MCF 10A (cell line): ENCODE data around the gene LINGO4. TPM values are rescaled to one million over a fixed set of nuclear protein-coding genes. Genes with fewer than 3 reads are reported as not detected.

ENCODE experiments used
- BruUV-seq: library from RNA; stranded (reverse); fragments of 400-500 nt; replicated peaks from 2 replicates; lab custom pipeline; 2021; lab: Mats Ljungman, UMichigan
- CTCF ChIA-PET: fragments of 300-600 bp; sonication (Branson Sonifier 250); formaldehyde crosslinking; extraction: SDS; loops from one replicate; lab custom pipeline; 2021; ENCODE audit warnings: antibody characterized with exemption, inconsistent platforms; lab: Yijun Ruan, JAX
- POLR2A ChIA-PET: fragments of 300-600, 350-650 bp; sonication (Branson Sonifier 250); formaldehyde crosslinking; extraction: SDS; loops from one replicate; lab custom pipeline; 2020; ENCODE audit warnings: antibody characterized with exemption, inconsistent platforms; lab: Yijun Ruan, JAX
- DNase-seq: peaks from one replicate; pipeline ENCODE4 v3.0.0-alpha.2; 2018; ENCODE audit not compliant: unreplicated experiment
- H3K27ac Mint-ChIP-seq: one replicate; pipeline ENCODE4 v1.8.0; 2022; ENCODE audit warnings: mild to moderate bottlenecking, low read depth, mixed read lengths; ENCODE audit not compliant: unreplicated experiment
- H3K27me3 Mint-ChIP-seq: one replicate; pipeline ENCODE4 v1.8.0; 2022; ENCODE audit warnings: mixed read lengths; ENCODE audit not compliant: insufficient read depth, unreplicated experiment
- H3K36me3 Mint-ChIP-seq: one replicate; pipeline ENCODE4 v1.8.0; 2022; ENCODE audit warnings: mild to moderate bottlenecking, moderate library complexity, mixed read lengths; ENCODE audit not compliant: insufficient read depth, unreplicated experiment
- H3K4me1 Mint-ChIP-seq: one replicate; pipeline ENCODE4 v1.8.0; 2022; ENCODE audit warnings: mixed read lengths; ENCODE audit not compliant: insufficient read depth, unreplicated experiment
- H3K4me3 Mint-ChIP-seq: one replicate; pipeline ENCODE4 v1.8.0; 2022; ENCODE audit warnings: mild to moderate bottlenecking, moderate library complexity, mixed read lengths; ENCODE audit not compliant: unreplicated experiment
- H3K9me3 Mint-ChIP-seq: one replicate; pipeline ENCODE4 v1.8.0; 2022; ENCODE audit warnings: mixed read lengths; ENCODE audit not compliant: unreplicated experiment
- intact Hi-C: fragments of 100-400 bp; cut with micrococcal nuclease; formaldehyde crosslinking; loops from 2 replicates; pipeline ENCODE4 v1.14.1; 2022
- total RNA-seq: library from RNA; stranded (reverse); gene quantifications from 2 replicates; pipeline ENCODE4 v1.2.3, GENCODE V29; 2022
- TF ChIP-seq, protein P1 (sequence below): fragments of 200-600 bp; IDR thresholded peaks from one replicate; pipeline ENCODE4 v1.8.0; 2022; ENCODE audit warnings: antibody characterized with exemption, mild to moderate bottlenecking; ENCODE audit not compliant: unreplicated experiment

The LINGO4 gene
- total RNA-seq, 1 experiment from 2014 or later = not detected

DNA sequence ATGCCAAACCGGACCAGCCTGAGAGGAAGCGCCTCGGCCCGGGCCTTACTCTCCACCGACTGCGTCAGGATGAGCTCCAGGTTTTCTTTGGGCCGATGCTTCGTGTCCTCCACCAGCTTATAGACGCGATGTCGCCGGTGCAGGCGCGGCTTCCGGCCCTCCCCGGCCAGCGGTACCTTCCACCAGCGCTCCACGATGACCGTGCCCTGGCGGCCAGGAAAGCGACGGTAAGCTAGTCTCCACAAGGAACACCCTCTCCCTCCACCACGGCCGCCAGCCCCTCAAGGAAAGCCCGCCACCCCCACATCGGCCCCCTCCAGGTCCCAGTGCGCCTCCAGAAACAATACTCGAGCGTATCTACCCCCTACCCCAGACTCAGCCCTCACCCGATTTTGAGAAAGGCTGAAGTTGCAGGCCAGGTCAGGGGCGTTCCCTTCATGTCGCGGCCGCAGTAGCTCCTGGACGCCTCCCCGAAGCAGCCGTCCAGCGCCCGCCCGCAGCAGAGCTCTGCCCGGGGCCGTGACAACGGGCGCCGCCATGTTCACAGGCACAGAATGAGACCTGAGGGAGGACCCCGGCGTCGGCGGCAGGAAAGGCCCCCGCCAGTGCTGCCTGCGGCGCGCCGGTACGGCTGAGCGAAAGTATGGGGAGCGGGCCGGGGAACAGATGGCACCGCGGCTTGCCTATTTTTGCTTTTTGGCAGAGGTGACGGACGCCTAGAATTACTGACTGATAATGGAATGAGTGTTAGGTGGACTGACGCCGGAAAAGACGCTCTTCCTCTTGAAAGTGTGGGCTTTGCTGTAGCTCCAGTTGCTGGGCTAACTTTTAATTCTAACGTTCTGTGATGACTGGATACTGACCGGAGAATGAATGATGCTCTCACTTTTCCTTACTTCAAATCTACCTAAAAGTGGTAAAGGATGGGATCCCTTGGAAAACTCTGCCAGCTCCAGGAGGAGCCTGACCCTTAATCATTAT is 42.0 kb downstream of the LINGO4 start, which contains the start of gene MRPL9:
MRPL9 (minus strand) TSS at position 556 of the 981 bp plus-strand sequence; CDS start at position 539, 17 bp downstream.
- DNase-seq = peak; percentile 84
- intact Hi-C loops = loop anchor here (1.0 kb wide), 3 partner anchors 27 to 73 kb away; partner anchors contain the start of gene TDRKH
- BruUV-seq = no TSS peak

GRCh38 chr1:151760597-151761385 is 44.4 kb downstream of the LINGO4 start:
- no peaks in the 10 kb centered on the region for H3K9me3 Mint-ChIP-seq
- peak overlapping the region; percentile 61 for H3K27ac Mint-ChIP-seq
- TF ChIP-seq, protein P1, sequence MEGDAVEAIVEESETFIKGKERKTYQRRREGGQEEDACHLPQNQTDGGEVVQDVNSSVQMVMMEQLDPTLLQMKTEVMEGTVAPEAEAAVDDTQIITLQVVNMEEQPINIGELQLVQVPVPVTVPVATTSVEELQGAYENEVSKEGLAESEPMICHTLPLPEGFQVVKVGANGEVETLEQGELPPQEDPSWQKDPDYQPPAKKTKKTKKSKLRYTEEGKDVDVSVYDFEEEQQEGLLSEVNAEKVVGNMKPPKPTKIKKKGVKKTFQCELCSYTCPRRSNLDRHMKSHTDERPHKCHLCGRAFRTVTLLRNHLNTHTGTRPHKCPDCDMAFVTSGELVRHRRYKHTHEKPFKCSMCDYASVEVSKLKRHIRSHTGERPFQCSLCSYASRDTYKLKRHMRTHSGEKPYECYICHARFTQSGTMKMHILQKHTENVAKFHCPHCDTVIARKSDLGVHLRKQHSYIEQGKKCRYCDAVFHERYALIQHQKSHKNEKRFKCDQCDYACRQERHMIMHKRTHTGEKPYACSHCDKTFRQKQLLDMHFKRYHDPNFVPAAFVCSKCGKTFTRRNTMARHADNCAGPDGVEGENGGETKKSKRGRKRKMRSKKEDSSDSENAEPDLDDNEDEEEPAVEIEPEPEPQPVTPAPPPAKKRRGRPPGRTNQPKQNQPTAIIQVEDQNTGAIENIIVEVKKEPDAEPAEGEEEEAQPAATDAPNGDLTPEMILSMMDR = no peak
- ChIA-PET CTCF (interaction anchor here (0.6 to 2.6 kb wide), 6 partner anchors 76 to 420 kb away, joined by 3 to 16 read pairs (median 3); no protein-coding TSS in a partner anchor), POLR2A (interaction anchor here (0.7 to 1.6 kb wide), 5 partner anchors 11 to 85 kb away, joined by 3 to 4 read pairs (median 3); no protein-coding TSS in a partner anchor)
- peaks cover 31% of the 10 kb centered on the region for H3K4me1 Mint-ChIP-seq
- H3K4me3 Mint-ChIP-seq = no peak overlapping the region
- no peaks in the 10 kb centered on the region for H3K27me3 Mint-ChIP-seq
- DNase-seq = no peak
- no TSS peak for BruUV-seq
- peaks cover 51% of the 10 kb centered on the region for H3K36me3 Mint-ChIP-seq
- intact Hi-C loops = no loop called here

More for the DNA sequence above, 42.0 kb downstream of the LINGO4 start, which contains the start of gene MRPL9:
- Mint-ChIP-seq H3K36me3 (peaks cover 38% of the 10 kb centered on the region), H3K4me1 (peaks cover 17% of the 10 kb centered on the region), H3K27ac (peak within 1 kb of the TSS; percentile 97), H3K27me3 (no peaks in the 10 kb centered on the region), H3K9me3 (no peaks in the 10 kb centered on the region), H3K4me3 (peak within 1 kb of the TSS; percentile 92)
- ChIA-PET CTCF (interaction anchor here (0.5 to 2.6 kb wide), 10 partner anchors 30 to 597 kb away, joined by 3 to 16 read pairs (median 3); partner anchors contain the start of genes C2CD4D and ZNF687), POLR2A (interaction anchor here (0.6 to 3.5 kb wide), 33 partner anchors 10 to 1656 kb away, joined by 3 to 56 read pairs (median 4); partner anchors contain the start of genes PI4KB, PSMB4, SELENBP1 and SNX27)
- TF ChIP-seq, protein P1 = no peak

DNA sequence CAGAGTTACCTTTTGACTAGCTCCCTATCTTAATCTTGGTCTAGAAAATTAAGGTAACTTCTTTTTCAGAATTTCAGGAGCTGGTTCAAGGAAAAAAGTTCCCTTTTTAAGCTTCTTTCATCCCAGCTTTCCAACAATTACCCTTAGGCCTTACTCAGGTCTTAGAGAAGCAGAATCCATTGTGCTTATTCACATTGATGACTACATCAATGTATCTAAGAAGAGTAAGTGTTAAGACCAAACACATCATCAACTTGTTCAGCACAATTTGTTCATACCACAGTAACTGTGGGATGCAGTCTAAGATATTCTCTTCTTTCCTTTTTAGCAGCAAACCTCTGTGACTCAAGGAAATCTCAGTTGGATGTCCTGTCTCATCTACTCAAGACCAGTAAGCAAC is 46.0 kb downstream of the LINGO4 start:
- peaks cover 51% of the 10 kb centered on the region for H3K36me3 Mint-ChIP-seq
- peaks cover 19% of the 10 kb centered on the region for H3K4me1 Mint-ChIP-seq
- TF ChIP-seq, protein P1 = no peak
- POLR2A ChIA-PET = interaction anchor here (0.9 to 1.2 kb wide), 2 partner anchors 78 to 300 kb away, joined by 3 to 4 read pairs; partner anchors contain the start of gene POGZ
- no peak overlapping the region for H3K4me3 Mint-ChIP-seq
- no peak for DNase-seq
- no peaks in the 10 kb centered on the region for H3K27me3 Mint-ChIP-seq
- no peaks in the 10 kb centered on the region for H3K9me3 Mint-ChIP-seq
- CTCF ChIA-PET = interaction anchor here (0.6 to 2.6 kb wide), 5 partner anchors 8 to 104 kb away, joined by 3 to 16 read pairs (median 6); no protein-coding TSS in a partner anchor
- intact Hi-C loops = no loop called here
- no peak overlapping the region for H3K27ac Mint-ChIP-seq
- no TSS peak for BruUV-seq
